ENCODE results near the gene TMA7. TPM values are rescaled to one million over a fixed set of nuclear protein-coding genes. Genes with fewer than 3 reads are reported as not detected.
A peak's percentile ranks its signal among the peaks of the same experiment; 100 is the strongest.
"Not testable (repeated sequence)": the region's sequence is repeated elsewhere in the genome, so short reads cannot be mapped to it uniquely, and the experiment has no call there.

Gene TMA7
- total RNA-seq: 100 to 1,000 TPM; 181 to 328 TPM

DNA sequence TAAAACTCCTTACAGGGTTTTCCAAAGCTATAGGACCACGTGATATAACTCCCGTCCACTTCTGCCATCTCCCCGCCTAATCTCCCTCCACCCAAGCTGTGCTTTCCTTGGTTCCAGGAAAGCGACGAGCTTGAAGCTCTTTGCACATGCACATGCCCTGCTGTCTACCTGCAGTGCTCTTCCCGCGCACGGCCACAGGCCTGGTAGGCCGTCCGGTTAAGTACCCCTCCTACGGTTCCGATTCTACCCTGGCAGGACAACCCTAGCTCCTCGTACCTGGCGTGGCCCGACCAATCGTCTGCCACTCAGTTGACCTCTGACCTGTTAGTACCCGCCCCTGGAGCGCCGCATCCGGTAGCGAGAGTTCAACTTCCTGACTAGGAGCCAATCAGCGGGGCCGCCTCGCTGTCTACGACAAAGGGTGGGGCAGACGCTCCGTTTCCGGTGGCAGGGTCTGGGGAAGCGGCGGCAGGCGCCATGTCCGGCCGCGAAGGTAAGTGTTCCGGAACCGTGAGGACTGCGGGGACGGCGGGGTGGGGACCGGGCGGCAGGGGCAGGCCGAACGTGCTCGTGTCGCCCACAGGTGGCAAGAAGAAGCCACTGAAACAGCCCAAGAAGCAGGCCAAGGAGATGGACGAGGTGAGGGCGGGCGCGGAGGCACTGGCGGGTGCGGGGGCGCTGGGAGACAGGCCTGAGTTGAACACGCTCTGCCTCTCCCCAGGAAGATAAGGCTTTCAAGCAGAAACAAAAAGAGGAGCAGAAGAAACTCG, at the start of gene TMA7, which contains the start of gene CCDC51:
TSS of gene TMA7 (plus strand) at position 438 of the 770 bp plus-strand sequence. CDS start at position 478, 40 bp downstream.
TSS of gene CCDC51 (minus strand) at position 300 of the 770 bp plus-strand sequence. CDS start 4,991 bp downstream, outside the sequence.
- Mint-ChIP-seq H3K9me3 (no peaks in the 10 kb centered on the region), H3K4me3 (peak within 1 kb of the TSS; percentile 93), H3K36me3 (ENCODE audit: low read depth) (peaks cover 53% of the 10 kb centered on the region), H3K27ac (peak within 1 kb of the TSS; percentile 91), H3K4me1 (peaks cover 16% of the 10 kb centered on the region), H3K27me3 (no peaks in the 10 kb centered on the region)
- peak; percentile 98 for ATAC-seq (replicated peaks)

DNA sequence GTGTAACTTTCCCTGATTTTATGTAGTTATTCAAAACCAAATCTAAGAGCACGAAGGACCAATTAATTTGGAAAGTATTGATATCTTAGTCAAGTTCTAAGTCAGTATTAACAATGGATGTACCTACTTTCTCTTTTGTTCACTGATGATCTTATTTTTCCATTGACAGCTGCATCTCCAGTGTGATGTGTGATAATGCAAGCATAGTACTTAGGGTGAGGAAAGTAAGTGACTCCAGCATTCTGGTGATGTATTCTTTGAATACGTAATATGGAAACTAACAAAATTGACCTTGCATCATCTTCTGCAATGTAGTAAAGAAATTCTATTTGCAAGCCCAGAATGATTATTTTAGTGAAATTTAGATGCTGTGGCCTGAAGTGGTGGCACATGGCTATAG, 45.7 kb upstream of the TMA7 start:
- H3K4me1 Mint-ChIP-seq: no peaks in the 10 kb centered on the region
- H3K9me3 Mint-ChIP-seq: no peaks in the 10 kb centered on the region
- no peak for ATAC-seq (replicated peaks)
- H3K27ac Mint-ChIP-seq: no peak overlapping the region
- peaks cover 10% of the 10 kb centered on the region for H3K27me3 Mint-ChIP-seq
- H3K36me3 Mint-ChIP-seq (ENCODE audit: low read depth): no peaks in the 10 kb centered on the region
- no peak overlapping the region for H3K4me3 Mint-ChIP-seq

GRCh38 chr3:48395714-48396113, 44.3 kb upstream of the TMA7 start:
- no peak for ATAC-seq (replicated peaks)
- peaks cover 10% of the 10 kb centered on the region for H3K27me3 Mint-ChIP-seq
- H3K4me3 Mint-ChIP-seq: no peak overlapping the region
- H3K4me1 Mint-ChIP-seq: no peaks in the 10 kb centered on the region
- no peak overlapping the region for H3K27ac Mint-ChIP-seq
- H3K36me3 Mint-ChIP-seq (ENCODE audit: low read depth): no peaks in the 10 kb centered on the region
- H3K9me3 Mint-ChIP-seq: no peaks in the 10 kb centered on the region

DNA sequence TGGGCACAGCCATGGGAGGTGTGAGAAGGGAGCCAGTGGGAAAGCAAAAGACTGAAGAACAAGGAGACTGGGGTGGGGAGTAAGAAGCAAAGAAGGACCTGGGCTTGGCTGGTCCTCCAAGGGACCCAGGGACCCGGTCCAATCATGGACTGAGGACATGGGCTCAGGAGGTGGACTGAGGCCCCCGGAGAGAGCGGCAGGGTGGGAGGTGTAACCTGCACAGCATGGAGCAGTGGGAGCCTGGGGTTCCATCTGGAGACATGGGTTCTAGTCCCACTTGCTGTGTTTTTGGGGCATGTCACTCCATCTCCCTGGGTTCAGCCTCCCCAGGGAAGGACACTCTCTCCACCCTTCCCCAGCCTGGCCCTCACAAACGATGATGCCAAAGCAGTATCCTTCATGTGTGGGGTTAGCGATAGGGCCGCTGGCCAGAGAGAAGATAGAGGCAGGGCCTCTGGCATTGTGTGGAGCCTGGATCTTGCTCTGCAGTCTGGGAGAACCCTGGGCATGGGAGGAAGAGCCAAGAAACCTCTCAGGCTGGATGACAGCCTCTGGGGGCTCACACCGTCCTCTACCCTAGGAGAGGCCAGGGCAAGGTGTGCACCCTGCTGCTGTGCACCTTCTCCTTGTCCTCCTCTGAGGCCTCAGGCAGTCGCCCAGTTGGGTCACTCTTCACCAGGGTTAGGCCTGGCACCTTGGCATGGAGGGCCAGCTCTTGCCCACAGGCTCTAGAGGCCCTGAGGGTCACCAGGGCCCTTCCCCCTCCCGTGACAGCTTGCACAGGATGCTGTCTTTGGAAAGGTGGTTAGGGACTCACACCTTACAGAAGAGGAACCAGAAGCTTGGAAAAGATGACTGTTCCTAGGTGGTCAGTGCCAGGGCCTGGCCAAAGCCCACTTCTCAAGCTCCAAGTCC, 42.0 kb upstream of the TMA7 start:
- no peak for ATAC-seq (replicated peaks)
- H3K9me3 Mint-ChIP-seq: no peaks in the 10 kb centered on the region
- H3K27me3 Mint-ChIP-seq: peaks cover 10% of the 10 kb centered on the region
- no peak overlapping the region for H3K27ac Mint-ChIP-seq
- peaks cover 4% of the 10 kb centered on the region for H3K4me1 Mint-ChIP-seq
- H3K4me3 Mint-ChIP-seq: no peak overlapping the region
- no peaks in the 10 kb centered on the region for H3K36me3 Mint-ChIP-seq (ENCODE audit: low read depth)

DNA sequence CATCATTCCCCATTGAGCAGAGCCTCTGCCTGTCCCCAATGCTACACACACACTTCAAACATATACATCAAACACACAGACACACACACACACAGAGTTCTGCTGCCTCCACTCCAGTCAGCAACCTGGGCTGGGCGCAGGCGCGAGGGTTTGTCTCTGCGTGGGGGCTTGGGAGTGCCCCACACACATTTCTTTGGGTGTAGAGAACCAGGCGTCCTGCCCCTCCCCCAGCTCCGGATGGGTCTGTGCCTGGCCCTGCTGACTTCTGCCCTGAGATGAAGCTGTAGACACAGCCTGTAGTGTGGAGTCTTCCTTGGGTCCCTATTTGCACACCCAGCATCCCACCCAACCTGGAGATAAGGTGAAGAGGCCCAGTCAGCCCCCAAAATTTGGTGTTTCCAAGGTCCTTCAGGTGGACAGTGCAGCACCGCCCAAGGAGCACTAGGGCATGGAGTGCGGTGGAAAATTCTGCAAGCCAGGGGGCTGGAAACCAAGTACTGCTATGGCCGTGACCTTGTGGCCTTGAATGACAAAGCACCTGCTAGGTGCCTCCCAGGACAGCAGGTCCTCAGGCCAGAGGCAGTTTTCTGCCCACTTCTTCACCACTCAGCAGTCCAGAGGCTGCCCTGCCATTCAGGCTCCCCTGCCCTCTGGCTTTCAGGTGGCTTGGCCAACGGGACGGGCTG, 41.2 kb upstream of the TMA7 start:
- H3K27me3 Mint-ChIP-seq: peaks cover 7% of the 10 kb centered on the region
- H3K4me1 Mint-ChIP-seq: peaks cover 4% of the 10 kb centered on the region
- no peak for ATAC-seq (replicated peaks)
- H3K36me3 Mint-ChIP-seq (ENCODE audit: low read depth): no peaks in the 10 kb centered on the region
- H3K4me3 Mint-ChIP-seq: no peak overlapping the region
- H3K9me3 Mint-ChIP-seq: no peaks in the 10 kb centered on the region
- H3K27ac Mint-ChIP-seq: no peak overlapping the region

- Mint-ChIP-seq H3K36me3 (ENCODE audit: low read depth) (no peaks in the 10 kb centered on the region), H3K9me3 (no peaks in the 10 kb centered on the region), H3K4me1 (peaks cover 4% of the 10 kb centered on the region), H3K4me3 (no peak overlapping the region), H3K27me3 (peaks cover 7% of the 10 kb centered on the region), H3K27ac (peak overlapping the region; percentile 19)
- no peak for ATAC-seq (replicated peaks)
Measured at GRCh38 chr3:48399387-48400172, 40.5 kb upstream of the TMA7 start.

DNA sequence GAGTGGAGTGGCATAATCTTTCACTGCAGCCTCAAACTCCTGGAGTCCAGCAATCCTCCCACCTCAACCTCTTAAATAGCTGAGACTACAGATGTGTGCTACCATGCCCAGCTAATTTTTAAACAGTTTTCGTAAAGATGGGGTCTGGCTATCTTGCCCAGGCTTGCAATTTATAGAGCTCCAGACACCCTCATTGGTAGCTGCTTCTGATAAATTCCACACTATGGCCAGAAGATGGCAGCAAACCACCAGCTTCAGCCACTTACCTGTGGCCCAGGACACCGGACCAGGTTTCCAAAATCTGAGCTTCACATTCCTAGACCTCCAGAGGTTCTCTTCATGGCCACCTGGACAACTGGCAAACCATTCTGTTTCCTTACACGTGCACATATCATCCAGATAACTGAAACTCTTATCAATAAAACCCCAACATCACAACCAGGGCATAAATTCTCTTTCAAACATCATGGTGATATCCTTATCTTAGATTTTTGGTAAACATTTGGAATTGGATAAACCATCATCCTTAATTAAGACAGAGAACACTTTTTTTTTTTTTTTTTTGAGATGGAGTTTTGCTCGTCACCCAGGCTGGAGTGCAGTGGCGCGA, 39.1 kb upstream of the TMA7 start:
- Mint-ChIP-seq H3K36me3 (ENCODE audit: low read depth) (no peaks in the 10 kb centered on the region), H3K9me3 (no peaks in the 10 kb centered on the region), H3K27ac (peak overlapping the region; percentile 50), H3K4me1 (peaks cover 4% of the 10 kb centered on the region), H3K4me3 (no peak overlapping the region), H3K27me3 (peaks cover under 1% of the 10 kb centered on the region)
- ATAC-seq (replicated peaks): peak; percentile 87

DNA sequence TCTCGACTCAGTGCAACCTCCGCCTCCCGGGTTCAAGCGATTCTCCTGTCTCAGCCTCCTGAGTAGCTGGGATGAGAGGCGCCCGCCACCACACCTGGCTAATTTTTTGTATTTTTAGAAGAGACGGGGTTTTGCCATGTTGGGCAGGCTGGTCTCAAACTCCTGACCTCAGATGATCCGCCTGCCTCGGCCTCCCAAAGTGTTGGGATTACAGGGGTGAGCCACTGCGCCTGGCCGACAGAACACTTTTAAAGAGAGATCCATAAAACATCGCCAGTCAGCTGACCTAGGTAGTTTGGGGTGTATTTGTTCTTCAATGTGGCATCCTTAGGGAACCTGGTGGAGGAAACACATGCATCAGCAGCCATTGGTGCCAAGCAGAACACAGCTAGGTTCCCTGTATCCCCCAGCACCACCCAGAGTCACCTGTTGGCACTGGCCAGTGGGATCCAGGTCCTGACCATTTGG, 38.6 kb upstream of the TMA7 start:
- H3K4me1 Mint-ChIP-seq; H3K36me3 Mint-ChIP-seq (ENCODE audit: low read depth); ATAC-seq (replicated peaks); H3K9me3 Mint-ChIP-seq; H3K27ac Mint-ChIP-seq; H3K27me3 Mint-ChIP-seq; H3K4me3 Mint-ChIP-seq: not testable (repeated sequence)

GRCh38 chr3:48402281-48402732, 37.8 kb upstream of the TMA7 start:
- Mint-ChIP-seq H3K4me3 (no peak overlapping the region), H3K27me3 (no peaks in the 10 kb centered on the region)

DNA sequence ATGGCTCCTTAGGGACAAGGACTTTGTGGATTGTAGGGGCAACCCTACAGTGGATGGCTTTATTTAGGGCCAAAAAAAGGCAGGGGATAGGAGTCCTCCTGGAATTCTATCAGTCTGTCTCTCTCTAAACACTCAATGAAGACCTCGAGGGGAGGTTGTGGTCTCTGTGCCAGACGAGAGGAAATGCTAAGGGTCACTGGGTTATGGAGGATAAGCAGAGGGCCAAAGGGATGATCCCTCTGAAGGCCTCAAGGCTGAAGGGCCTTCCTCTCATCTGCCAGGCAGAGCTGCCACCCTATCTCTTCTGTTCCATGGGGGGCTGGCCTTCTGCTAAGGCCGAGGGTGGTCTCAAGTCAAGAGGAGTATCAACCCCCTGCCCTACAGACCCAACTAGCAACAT, 37.1 kb upstream of the TMA7 start:
- Mint-ChIP-seq H3K4me3 (no peak overlapping the region), H3K9me3 (no peaks in the 10 kb centered on the region), H3K36me3 (ENCODE audit: low read depth) (no peaks in the 10 kb centered on the region), H3K27me3 (no peaks in the 10 kb centered on the region), H3K27ac (peak overlapping the region; percentile 34), H3K4me1 (peaks cover 4% of the 10 kb centered on the region)
- no peak for ATAC-seq (replicated peaks)

More at GRCh38 chr3:48402281-48402732, 37.8 kb upstream of the TMA7 start:
- Mint-ChIP-seq H3K4me1 (peaks cover 4% of the 10 kb centered on the region), H3K36me3 (ENCODE audit: low read depth) (no peaks in the 10 kb centered on the region), H3K27ac (peak overlapping the region; percentile 34), H3K9me3 (no peaks in the 10 kb centered on the region)
- no peak for ATAC-seq (replicated peaks)

DNA sequence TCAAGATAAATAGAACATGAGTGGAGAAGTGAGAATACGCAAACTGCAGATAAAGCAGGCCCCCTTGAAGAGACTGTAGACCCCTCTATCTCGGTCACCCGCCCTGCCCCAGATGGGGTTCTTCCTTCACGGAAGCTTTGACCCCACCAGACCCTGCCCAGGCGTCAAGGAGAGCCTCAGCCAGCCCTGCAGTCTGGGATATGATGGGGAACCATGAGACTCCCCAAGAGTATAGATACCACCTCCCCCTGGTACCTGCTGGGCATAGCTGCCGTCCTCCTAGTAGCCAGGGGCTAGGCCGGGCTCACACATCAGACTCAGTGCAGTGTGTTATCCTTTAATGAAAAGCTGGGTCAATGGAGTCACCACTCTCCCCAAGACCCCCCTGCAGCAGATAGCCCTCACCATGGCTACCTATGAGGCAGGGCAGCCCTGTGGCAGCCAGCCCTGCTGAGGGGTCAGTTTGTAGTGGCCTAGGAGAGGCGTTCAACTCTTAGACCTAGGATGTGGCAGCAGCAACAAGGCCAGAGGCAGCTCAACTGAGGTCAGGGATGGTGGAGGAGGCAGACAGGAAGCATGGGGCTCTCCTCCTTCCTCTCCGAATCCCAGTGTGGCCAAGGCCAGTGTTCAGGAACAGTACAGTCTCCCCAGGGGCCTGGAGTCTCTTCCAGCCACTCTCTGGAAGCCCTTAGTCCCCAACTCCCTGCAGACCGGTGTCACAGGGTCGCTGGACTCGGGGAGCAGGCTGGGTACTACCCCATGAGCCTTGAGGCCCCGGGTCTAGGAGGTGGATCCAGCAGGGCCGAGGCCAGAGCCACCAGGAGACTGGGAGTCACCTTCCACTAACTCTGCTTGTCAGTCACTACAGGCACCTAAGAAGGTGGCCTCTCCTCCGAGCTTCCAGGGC, 36.3 kb upstream of the TMA7 start:
- H3K4me3 Mint-ChIP-seq: no peak overlapping the region
- peaks cover 4% of the 10 kb centered on the region for H3K4me1 Mint-ChIP-seq
- H3K9me3 Mint-ChIP-seq: no peaks in the 10 kb centered on the region
- H3K27ac Mint-ChIP-seq: peak overlapping the region; percentile 33
- ATAC-seq (replicated peaks): no peak
- no peaks in the 10 kb centered on the region for H3K27me3 Mint-ChIP-seq
- H3K36me3 Mint-ChIP-seq (ENCODE audit: low read depth): no peaks in the 10 kb centered on the region

DNA sequence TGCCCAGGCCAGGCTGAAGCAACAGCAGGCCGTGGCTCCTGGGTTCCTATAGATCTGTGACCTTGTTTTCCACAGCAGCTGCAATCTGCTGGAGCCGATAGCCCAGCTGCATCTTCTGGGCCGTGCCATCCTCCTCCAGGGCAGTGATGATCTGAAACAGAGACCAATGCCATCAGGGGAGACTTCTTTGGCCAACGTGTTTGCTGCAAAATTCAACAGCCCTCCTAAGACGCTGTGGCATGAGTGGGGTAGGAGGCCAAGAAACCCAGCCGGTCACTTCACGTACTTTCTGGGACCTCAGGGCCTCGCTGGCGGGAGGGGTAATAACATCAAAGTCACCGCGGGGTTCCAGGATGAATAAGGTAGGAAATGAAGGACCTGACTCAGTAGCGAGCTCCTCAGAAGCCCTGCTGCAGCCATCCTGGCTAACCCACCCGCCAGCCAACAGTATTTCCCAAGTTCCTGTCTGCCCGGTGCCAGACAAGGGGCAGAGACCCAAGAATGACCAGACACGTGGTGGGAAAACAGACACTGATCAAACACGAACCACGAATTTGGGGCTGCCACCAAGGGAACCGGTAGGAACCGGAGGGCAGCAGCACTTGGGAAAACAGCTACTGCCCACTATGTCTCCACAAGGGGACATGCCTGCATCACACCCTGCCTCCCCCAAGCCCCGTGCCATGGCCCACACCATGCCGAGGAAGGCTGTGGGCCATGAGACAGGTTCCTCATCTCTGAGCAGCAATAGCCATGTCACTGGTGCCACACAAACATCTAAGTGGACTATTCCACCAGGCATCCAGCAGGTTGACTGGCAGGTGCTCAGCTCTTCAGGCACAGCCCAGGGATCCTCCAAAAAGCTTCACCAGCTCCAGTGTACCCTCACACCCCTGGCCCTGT, 35.4 kb upstream of the TMA7 start:
- no peak overlapping the region for H3K4me3 Mint-ChIP-seq
- H3K36me3 Mint-ChIP-seq (ENCODE audit: low read depth): no peaks in the 10 kb centered on the region
- H3K27me3 Mint-ChIP-seq: no peaks in the 10 kb centered on the region
- peaks cover 4% of the 10 kb centered on the region for H3K4me1 Mint-ChIP-seq
- no peak for ATAC-seq (replicated peaks)
- H3K27ac Mint-ChIP-seq: peak overlapping the region; percentile 33
- no peaks in the 10 kb centered on the region for H3K9me3 Mint-ChIP-seq
